GM12891 (cell line): ENCODE measurements around the gene ACAD10.
A peak's percentile ranks its signal among the peaks of the same experiment; 100 is the strongest.
"Not testable (repeated sequence)": the region's sequence is repeated elsewhere in the genome, so short reads cannot be mapped to it uniquely, and the experiment has no call there.

Experiments
- DNase-seq: peaks from one replicate; pipeline ENCODE4 v3.0.0; 2011; ENCODE audit warnings: low spot score; ENCODE audit not compliant: insufficient read length
- FAIRE-seq: peaks from 2 replicates; lab custom pipeline; 2011; peaks lifted over from hg19 to GRCh38; lab: Jason Lieb, UNC
- PAX5 ChIP-seq: IDR thresholded peaks from 2 replicates; pipeline ENCODE4 v1.6.1; 2011; ENCODE audit warnings: low read length, moderate library complexity, mild to moderate bottlenecking; ENCODE audit not compliant: insufficient read depth, severe bottlenecking
- POLR2A ChIP-seq: IDR thresholded peaks from 2 replicates; pipeline ENCODE4 v1.6.1; 2011; ENCODE audit warnings: low read depth, low read length, control low read depth
- POLR2AphosphoS5 ChIP-seq: IDR thresholded peaks from 2 replicates; pipeline ENCODE4 v1.6.1; 2011; ENCODE audit warnings: low read depth, low read length, control low read depth
- POU2F2 ChIP-seq: IDR thresholded peaks from 2 replicates; pipeline ENCODE4 v1.6.1; 2011; ENCODE audit warnings: low read depth, mild to moderate bottlenecking, control low read depth, low read length, moderate library complexity
- SPI1 ChIP-seq: IDR thresholded peaks from 2 replicates; pipeline ENCODE4 v1.6.1; 2011; ENCODE audit warnings: low read depth, low read length, control low read depth
- TAF1 ChIP-seq: IDR thresholded peaks from 2 replicates; pipeline ENCODE4 v1.6.1; 2011; ENCODE audit warnings: low read depth, low read length, control low read depth

ACAD10 gene

DNA sequence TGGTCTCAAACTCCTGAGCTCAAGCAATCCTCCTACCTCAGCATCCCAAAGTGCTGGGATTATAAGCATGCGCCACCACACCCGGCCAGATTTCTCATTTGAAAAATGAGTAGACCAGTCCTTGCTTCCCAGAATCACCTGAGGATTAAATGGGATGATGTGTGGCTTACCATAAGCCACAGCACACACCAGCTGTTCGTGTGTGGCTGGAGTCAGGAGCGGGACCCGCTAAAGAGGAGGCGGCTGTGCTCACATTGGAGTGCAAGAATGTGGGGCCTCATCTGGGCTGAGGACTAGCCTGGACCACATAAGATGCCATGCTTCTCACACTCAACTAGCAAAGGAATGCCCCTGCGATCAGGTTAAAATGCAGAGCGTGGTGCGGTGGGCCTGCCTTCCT lies 74.1 kb downstream of the ACAD10 start:
- TF ChIP-seq POLR2AphosphoS5, result no peak
- no peak for TF ChIP-seq TAF1
- TF ChIP-seq POLR2A, result no peak
- no peak for TF ChIP-seq POU2F2
- no peak for TF ChIP-seq SPI1
- no peak for TF ChIP-seq PAX5
- DNase-seq, result no peak
- peak; percentile 88 for FAIRE-seq

DNA sequence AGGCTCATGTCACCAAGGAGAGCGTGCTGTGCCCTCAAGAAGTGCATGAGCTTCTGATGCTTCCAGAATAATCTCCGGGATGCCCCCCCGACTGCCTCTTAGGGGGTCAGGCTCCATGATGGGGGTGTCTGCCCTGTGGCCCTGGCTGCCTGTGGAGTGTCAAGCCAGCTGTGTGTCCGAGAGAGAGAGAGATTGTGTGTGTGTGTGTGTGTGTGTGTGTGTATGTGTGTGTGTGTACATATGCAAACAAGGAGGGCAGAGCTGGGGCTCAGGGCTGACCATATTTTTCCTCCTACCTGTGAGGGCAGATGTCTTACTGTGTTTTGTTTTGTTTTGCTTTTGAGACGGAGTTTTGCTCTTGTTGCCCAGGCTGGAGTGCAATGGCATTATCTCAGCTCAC lies 75.2 kb downstream of the ACAD10 start:
- FAIRE-seq, result peak; percentile 93
- no peak for DNase-seq
- peak; percentile 94 for TF ChIP-seq POU2F2
- no peak for TF ChIP-seq PAX5

DNA sequence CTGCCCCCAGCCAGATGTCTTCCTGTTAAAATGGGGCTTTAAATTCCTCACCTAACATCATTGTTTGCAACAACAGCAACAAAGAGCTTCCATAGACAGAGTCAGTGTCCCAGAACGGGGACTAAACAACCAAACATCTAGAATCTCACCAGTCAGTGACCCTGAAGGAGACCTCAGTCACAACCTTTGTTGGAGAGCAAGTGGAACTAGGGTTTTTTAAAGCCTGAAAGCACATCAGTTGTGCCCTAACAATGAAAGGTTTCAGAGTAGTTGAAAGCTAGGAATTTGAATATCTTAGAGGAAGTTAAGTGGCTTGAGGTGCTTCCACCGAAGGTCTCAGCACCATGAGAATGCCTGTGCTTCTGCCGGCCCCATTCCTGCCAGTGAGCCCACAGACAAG lies 75.9 kb downstream of the ACAD10 start:
- TF ChIP-seq POLR2AphosphoS5 (no peak), POU2F2 (no peak), PAX5 (no peak), TAF1 (no peak), SPI1 (no peak), POLR2A (no peak)
- FAIRE-seq, result peak; percentile 40

DNA sequence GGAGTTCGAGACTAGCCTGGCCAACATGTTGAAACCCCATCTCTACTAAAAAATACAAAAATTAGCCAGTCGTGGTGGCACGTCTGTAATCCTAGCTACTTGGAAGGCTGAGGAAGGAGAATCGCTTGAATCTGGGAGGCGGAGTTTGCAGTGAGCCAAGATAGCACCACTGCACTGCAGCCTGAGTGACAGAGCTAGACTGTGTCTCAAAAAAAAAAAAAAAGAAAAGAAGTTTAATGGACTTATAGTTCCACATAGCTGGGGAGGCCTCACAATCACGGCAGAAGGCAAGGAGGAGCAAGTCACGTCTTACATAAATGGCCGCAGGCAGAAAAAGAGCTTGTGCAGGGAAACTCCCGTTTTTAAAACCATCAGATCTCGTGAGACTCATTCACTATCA lies 77.7 kb downstream of the ACAD10 start:
- FAIRE-seq, DNase-seq: not testable (repeated sequence)

More for the DNA sequence above, 75.9 kb downstream of the ACAD10 start:
- no peak for DNase-seq

DNA sequence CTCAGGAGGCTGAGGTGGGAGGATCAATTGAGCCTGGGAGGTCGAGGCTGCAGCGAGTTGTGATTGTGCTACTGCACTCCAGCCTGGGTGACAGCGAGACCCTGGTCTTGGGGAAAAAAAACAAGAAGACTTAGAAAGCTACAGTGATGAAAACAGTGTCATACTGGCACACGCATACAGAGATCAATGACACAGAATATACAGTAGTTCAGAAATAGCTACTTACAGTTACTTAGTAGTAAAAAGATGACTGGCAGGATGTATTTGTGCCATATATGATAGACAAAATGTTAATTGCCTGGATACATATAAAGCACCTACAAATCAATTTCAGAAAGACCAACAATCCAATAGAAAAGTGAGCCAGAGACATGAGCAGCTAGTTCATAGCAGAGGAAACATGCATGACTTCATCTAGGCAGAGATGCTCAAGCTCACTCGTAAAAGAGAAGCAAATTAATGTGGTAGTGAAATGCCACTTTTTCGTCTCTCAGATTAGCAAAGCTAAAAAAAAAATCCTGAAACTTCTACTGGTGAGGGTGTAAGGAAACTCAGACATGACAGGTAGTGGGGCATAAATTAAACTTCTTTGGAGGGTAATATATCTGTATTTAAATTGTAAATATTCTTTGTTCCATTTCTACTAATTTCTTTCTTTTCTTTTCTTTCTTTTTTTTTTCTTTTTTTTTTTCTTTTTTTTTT lies 78.4 kb downstream of the ACAD10 start:
- no peak for DNase-seq
- FAIRE-seq, result peak; percentile 85
- TF ChIP-seq POLR2A (no peak), TAF1 (no peak), POU2F2 (no peak), POLR2AphosphoS5 (no peak), SPI1 (no peak), PAX5 (no peak)

DNA sequence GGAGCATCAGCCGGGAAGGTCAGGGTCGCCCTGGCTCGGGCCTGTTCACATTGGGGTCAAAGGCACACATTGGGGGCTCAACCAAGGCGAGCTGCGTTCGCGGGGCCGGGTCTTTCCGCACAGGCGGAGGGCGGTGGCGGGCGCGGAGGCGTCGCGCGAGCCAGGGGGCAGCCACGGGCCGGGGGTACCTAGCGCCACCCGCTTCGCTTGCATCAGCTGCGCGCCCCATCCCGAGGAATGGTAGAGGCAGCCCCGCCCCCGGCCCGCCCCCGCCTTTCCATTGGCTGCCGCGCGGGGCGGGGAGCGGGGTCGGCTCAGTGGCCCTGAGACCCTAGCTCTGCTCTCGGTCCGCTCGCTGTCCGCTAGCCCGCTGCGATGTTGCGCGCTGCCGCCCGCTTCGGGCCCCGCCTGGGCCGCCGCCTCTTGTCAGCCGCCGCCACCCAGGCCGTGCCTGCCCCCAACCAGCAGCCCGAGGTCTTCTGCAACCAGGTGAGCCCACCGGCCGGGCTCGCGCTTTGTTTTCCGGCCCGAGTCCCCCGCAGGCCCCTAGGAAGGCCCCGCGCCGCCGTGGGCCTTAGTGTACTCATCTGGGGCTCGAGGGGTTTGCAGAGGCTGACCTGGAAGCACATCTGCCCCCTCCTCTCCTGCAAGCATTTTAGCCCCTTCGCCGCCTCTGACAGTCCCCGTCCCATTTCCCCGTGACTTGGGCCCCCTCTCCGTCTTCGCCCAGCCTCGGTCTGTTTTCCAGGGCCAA lies 80.9 kb downstream of the ACAD10 start, which contains the start of gene ALDH2:
Gene ALDH2 (plus strand): TSS at position 326 of the 754 bp plus-strand sequence. CDS start 50 bp downstream, at position 376.
- peak; percentile 84 for FAIRE-seq
- TF ChIP-seq PAX5 (no peak), POU2F2 (no peak), SPI1 (no peak), POLR2AphosphoS5 (no peak)
- peak; percentile 60 for DNase-seq

DNA sequence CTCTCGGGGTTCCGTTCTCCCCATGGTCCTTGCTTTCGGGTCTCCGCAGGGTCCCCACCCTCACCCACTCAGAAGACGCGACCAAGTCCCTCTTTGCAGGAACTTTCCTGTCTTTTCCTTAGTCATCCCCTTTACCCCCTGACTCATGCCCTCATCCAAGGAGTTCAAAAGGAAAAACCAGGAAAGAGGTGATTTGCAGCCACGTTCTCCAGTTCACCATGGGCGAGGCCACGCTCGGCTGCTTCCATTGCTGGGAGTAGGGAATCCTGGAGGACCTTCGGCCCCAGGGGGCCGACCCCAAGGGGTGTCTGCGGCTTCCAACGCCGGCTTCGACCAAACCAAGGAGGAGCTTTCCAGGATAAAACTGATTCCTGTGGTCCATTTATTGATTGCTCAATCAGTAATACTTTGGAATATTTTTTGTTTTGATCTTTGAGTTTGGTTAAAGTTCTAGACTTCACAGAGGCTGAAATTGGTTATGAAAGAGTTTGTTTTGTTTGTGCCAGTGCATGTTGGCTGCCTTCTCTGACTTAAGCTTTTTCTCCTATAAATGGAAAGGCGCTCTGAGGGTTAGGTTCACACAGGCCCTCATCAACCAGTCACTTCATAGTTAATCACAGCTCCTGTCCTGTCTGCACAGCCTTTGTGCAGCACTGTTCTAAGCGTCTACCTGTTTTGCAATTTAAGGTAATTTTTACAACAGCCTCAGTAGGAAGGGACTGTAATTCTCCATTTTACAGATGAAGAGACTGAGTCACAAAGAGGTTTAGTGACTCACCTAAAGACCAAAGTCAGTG lies 81.7 kb downstream of the ACAD10 start:
- no peak for TF ChIP-seq PAX5
- no peak for TF ChIP-seq POLR2A
- no peak for TF ChIP-seq SPI1
- no peak for DNase-seq
- FAIRE-seq, result no peak

DNA sequence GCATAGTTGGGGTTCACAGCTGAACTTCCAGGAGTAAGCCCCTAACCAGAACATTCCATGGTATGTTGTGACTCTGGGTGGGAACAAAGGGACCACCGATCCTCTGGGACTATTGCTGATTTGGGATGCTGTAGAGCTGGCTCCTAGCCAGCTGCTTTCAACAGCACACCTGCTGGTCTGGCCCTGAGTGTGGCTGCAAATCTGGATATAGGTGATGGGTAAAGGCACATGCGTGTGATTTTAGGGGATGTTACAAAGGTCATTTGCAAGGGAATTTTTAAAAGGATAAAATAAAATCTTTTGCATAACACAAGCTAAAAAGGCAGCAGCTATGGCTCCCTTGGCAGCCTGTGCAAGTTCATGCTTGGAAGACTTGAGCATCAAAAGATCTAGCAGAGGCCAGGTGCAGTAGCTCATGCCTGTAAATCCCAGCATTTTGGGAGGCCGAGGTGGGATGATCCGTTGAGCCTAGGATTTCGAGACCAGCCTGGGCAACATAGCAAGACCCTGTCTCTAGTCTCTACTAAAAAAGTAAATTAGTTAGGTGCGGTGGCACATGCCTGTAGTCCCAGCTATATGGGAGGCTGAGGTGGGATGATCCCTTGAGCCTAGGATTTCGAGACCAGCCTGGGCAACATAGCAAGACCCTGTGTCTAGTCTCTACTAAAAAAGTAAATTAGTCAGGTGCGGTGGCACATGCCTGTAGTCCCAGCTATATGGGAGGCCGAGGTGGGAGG lies 82.5 kb downstream of the ACAD10 start:
- DNase-seq (no peak), FAIRE-seq (no peak)
- TF ChIP-seq SPI1, result no peak

DNA sequence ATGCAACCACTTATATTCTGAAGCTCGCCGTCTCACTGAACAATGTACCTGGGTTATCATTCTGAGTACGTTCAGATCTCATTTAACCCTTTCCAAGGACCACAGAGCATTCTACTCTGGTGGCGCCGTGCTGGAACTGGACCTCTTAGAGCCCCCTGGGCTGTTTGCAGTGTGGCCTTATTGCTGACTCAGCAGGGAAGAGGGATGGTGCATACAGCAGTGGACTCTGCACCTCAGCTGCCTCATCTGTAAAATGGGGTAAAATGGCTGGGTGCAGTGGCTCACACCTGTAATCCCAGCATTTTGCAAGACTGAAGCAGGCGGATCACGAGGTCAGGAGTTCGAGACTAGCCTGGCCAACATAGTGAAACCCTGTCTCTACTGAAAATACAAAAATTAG lies 83.7 kb downstream of the ACAD10 start:
- TF ChIP-seq POLR2AphosphoS5 (no peak), SPI1 (no peak), PAX5 (no peak), POU2F2 (no peak), TAF1 (no peak), POLR2A (no peak)
- FAIRE-seq (no peak), DNase-seq (no peak)
